Breast epithelium (tissue), 4 donors: ENCODE results near the gene TARM1. TPM values are rescaled to one million over a fixed set of nuclear protein-coding genes. Genes with fewer than 3 reads are reported as not detected.

Experiments used
- DNase-seq, 2 donors: peaks; one replicate each; pipeline ENCODE4 v3.0.0-alpha.2; 2019; ENCODE audit warnings: low spot score in 2 of 2
- H3K27ac ChIP-seq, 2 donors: fragments of 200-600 bp; sonication (generic) in 1 of 2; one replicate each; pipeline ENCODE4 v1.5.1; 2016 to 2019; ENCODE audit warnings: mild to moderate bottlenecking in 1 of 2
- H3K27me3 ChIP-seq, 2 donors: fragments of 200-600 bp; sonication (generic) in 1 of 2; one replicate each; pipeline versions ENCODE4 v1.5.1 to v1.6.0; 2017 to 2019; ENCODE audit warnings: control low read depth in 1 of 2, mild to moderate bottlenecking in 1 of 2
- H3K36me3 ChIP-seq: fragments of 200-600 bp; one replicate; pipeline ENCODE4 v1.5.1; 2019
- H3K4me1 ChIP-seq, 2 donors: fragments of 200-600 bp; sonication (generic); one replicate each; pipeline ENCODE4 v1.5.1; 2016 to 2019; ENCODE audit warnings: control low read depth in 1 of 2
- H3K4me3 ChIP-seq, 3 donors: fragments of 200-600 bp; sonication (generic); 1 replicate in 2 of 3; 2 replicates in 1 of 3; pipeline ENCODE4 v1.5.1; 2016 to 2019; ENCODE audit warnings: mild to moderate bottlenecking in 3 of 3, moderate library complexity in 2 of 3
- H3K9me3 ChIP-seq, 2 donors: fragments of 200-600 bp; sonication (generic) in 1 of 2; one replicate each; pipeline ENCODE4 v1.5.1; 2016 to 2019; ENCODE audit warnings: control low read depth in 1 of 2
- CTCF ChIP-seq, 3 donors: fragments of 450-650 bp; IDR thresholded peaks; one replicate each; pipeline ENCODE4 v1.5.1; 2016 to 2017; ENCODE audit warnings: antibody characterized with exemption in 3 of 3, mild to moderate bottlenecking in 3 of 3, moderate library complexity in 3 of 3
- POLR2A ChIP-seq: fragments of 450-650 bp; IDR thresholded peaks from one replicate; pipeline ENCODE4 v1.6.1; 2016; ENCODE audit warnings: antibody characterized with exemption, mild to moderate bottlenecking, moderate library complexity
- POLR2AphosphoS5 ChIP-seq, 3 donors: sonication (generic); formaldehyde crosslinking; IDR thresholded peaks; one replicate each; pipeline ENCODE4 v1.6.1; 2017; ENCODE audit warnings: antibody characterized with exemption in 3 of 3
- intact Hi-C: fragments of 100-400 bp; cut with DNase I; formaldehyde crosslinking; loops from one replicate; pipeline ENCODE4 v1.15.1; 2023; ENCODE audit warnings: low total_unique reads
- total RNA-seq, 3 donors: library from RNA; depleted of rRNA; stranded (reverse); fragments of >200 nt; gene quantifications; one replicate each; pipeline ENCODE4 v1.1.0, GENCODE V29; 2016

Gene TARM1
- total RNA-seq, 3 donors from 2014 or later = not detected

- no peak for DNase-seq
- H3K27ac ChIP-seq = no peak overlapping the region
- H3K36me3 ChIP-seq = no peaks in the 10 kb centered on the region
- no peaks in the 10 kb centered on the region for H3K27me3 ChIP-seq
- H3K4me3 ChIP-seq = no peak overlapping the region
- no peaks in the 10 kb centered on the region for H3K4me1 ChIP-seq
- intact Hi-C loops = no loop called here
- H3K9me3 ChIP-seq = no peaks in the 10 kb centered on the region
- no peak for TF ChIP-seq POLR2A
- no peak for TF ChIP-seq POLR2AphosphoS5 (IDR thresholded peaks at IDR 0.05)
- no peak for TF ChIP-seq CTCF (IDR thresholded peaks at IDR 0.05)
Observed at GRCh38 chr19:54107876-54108490, 26.8 kb upstream of the TARM1 start.

- intact Hi-C loops = no loop called here
- H3K9me3 ChIP-seq = no peaks in the 10 kb centered on the region
- H3K4me3 ChIP-seq = no peak overlapping the region
- TF ChIP-seq POLR2AphosphoS5 (IDR thresholded peaks at IDR 0.05) (no peak), CTCF (IDR thresholded peaks at IDR 0.05) (no peak), POLR2A (no peak)
- H3K4me1 ChIP-seq = no peaks in the 10 kb centered on the region
- no peaks in the 10 kb centered on the region for H3K27me3 ChIP-seq
- H3K27ac ChIP-seq = no peak overlapping the region
- H3K36me3 ChIP-seq = no peaks in the 10 kb centered on the region
- DNase-seq = no peak
Observed at GRCh38 chr19:54106716-54107115, 25.6 kb upstream of the TARM1 start.

GRCh38 chr19:54105796-54106195 lies 24.6 kb upstream of the TARM1 start:
- H3K27ac ChIP-seq = no peak overlapping the region
- no peak overlapping the region for H3K4me3 ChIP-seq
- intact Hi-C loops = no loop called here
- DNase-seq = no peak
- H3K9me3 ChIP-seq = no peaks in the 10 kb centered on the region
- TF ChIP-seq CTCF (IDR thresholded peaks at IDR 0.05) = no peak
- no peak for TF ChIP-seq POLR2A
- no peak for TF ChIP-seq POLR2AphosphoS5 (IDR thresholded peaks at IDR 0.05)
- no peaks in the 10 kb centered on the region for H3K4me1 ChIP-seq
- no peaks in the 10 kb centered on the region for H3K27me3 ChIP-seq
- H3K36me3 ChIP-seq = no peaks in the 10 kb centered on the region

GRCh38 chr19:54104998-54105715 lies 24.0 kb upstream of the TARM1 start:
- no peaks in the 10 kb centered on the region for H3K9me3 ChIP-seq
- intact Hi-C loops = no loop called here
- DNase-seq = no peak
- no peaks in the 10 kb centered on the region for H3K27me3 ChIP-seq
- TF ChIP-seq POLR2AphosphoS5 (IDR thresholded peaks at IDR 0.05) (no peak), CTCF (IDR thresholded peaks at IDR 0.05) (no peak), POLR2A (no peak)
- no peak overlapping the region for H3K4me3 ChIP-seq
- no peaks in the 10 kb centered on the region for H3K4me1 ChIP-seq
- no peak overlapping the region for H3K27ac ChIP-seq
- H3K36me3 ChIP-seq = no peaks in the 10 kb centered on the region

GRCh38 chr19:54102421-54103169 lies 21.4 kb upstream of the TARM1 start, which contains the start of gene NDUFA3:
Gene NDUFA3 (plus strand): TSS chr19:54102855. CDS start chr19:54102879, 24 bp downstream.
- intact Hi-C loops = no loop called here
- Histone ChIP-seq H3K9me3 (no peaks in the 10 kb centered on the region), H3K4me1 (no peaks in the 10 kb centered on the region), H3K36me3 (no peaks in the 10 kb centered on the region), H3K4me3 (peak within 1 kb of the TSS; percentile 82 to 96 (median 96)), H3K27me3 (no peaks in the 10 kb centered on the region), H3K27ac (peak within 1 kb of the TSS; percentile 59 to 76)
- no peak for TF ChIP-seq CTCF (IDR thresholded peaks at IDR 0.05)
- TF ChIP-seq POLR2A = peak; percentile 62
- TF ChIP-seq POLR2AphosphoS5 (IDR thresholded peaks at IDR 0.05) = peak in 2 of 3 donors; percentile 33 to 81
- DNase-seq = peak; percentile 96 to 99
